A549 (cell line): Measurements from ENCODE around the gene CACNG6. TPM values are rescaled to one million over a fixed set of nuclear protein-coding genes. Genes with fewer than 3 reads are reported as not detected.

Experiments
- ATAC-seq, 2 experiments: fragments of 200-7000 bp in 1 of 2; fragments of >200 bp in 1 of 2; cut with Nextera tagmentation in 1 of 2; cut with Tn5 transposase in 1 of 2; 3 replicates each; pipeline versions ENCODE4 v1.8.0 to v1.9.1; 2018 to 2020; ENCODE audit warnings: mild to moderate bottlenecking in 1 of 2, moderate library complexity in 1 of 2
- CTCF ChIA-PET: fragments of 300-600 bp; sonication (Branson Sonifier 250); formaldehyde crosslinking; extraction: SDS; loops from one replicate; lab custom pipeline; 2021; ENCODE audit warnings: antibody characterized with exemption, inconsistent platforms; lab: Yijun Ruan, JAX
- POLR2A ChIA-PET: fragments of 350-600 bp; formaldehyde crosslinking; extraction: SDS; loops from one replicate; lab custom pipeline; 2021; ENCODE audit warnings: antibody characterized with exemption, inconsistent platforms; lab: Yijun Ruan, JAX
- DNase-seq, 2 experiments: peaks; one replicate each; pipeline versions ENCODE4 v3.0.0 to v3.0.0-alpha.2; 2011 to 2016; ENCODE audit warnings: low read depth in 1 of 2, low spot score in 1 of 2
- FAIRE-seq: peaks from 2 replicates; lab custom pipeline; 2011; peaks lifted over from hg19 to GRCh38; lab: Jason Lieb, UNC
- H3K27ac ChIP-seq, 2 experiments: fragments of >200 bp; sonication (Bioruptor Twin); formaldehyde crosslinking; 3 replicates each; pipeline ENCODE4 v1.5.1; 2016 to 2017
- H3K4me1 ChIP-seq: fragments of >200 bp; sonication (Bioruptor Twin); formaldehyde crosslinking; 3 replicates; pipeline ENCODE4 v1.6.1; 2016
- H3K4me2 ChIP-seq: fragments of >200 bp; sonication (Bioruptor Twin); formaldehyde crosslinking; 3 replicates; pipeline ENCODE4 v1.6.1; 2016
- H3K4me3 ChIP-seq: fragments of >200 bp; sonication (Bioruptor Twin); formaldehyde crosslinking; 3 replicates; pipeline ENCODE4 v1.5.1; 2016
- H3K9me3 ChIP-seq: fragments of >200 bp; sonication (Bioruptor Twin); formaldehyde crosslinking; 3 replicates; pipeline ENCODE4 v1.6.1; 2016
- CEBPB ChIP-seq, 2 experiments: fragments of >200 bp in 1 of 2; sonication (Bioruptor Twin) in 1 of 2; formaldehyde crosslinking in 1 of 2; IDR thresholded peaks; 2 replicates each; pipeline ENCODE4 v1.6.1; 2012 to 2016
- CHD2 ChIP-seq: fragments of 150-350 bp; IDR thresholded peaks from 2 replicates; pipeline ENCODE4 v1.6.1; 2014; ENCODE audit warnings: low read length; ENCODE audit not compliant: partially characterized antibody
- CHD4 ChIP-seq: fragments of 200-600 bp; sonication (generic); IDR thresholded peaks from 2 replicates; pipeline ENCODE4 v1.6.1; 2016; ENCODE audit warnings: antibody characterized with exemption, mild to moderate bottlenecking, borderline replicate concordance
- EP300 ChIP-seq, 2 experiments: fragments of >200 bp; sonication (Bioruptor Twin); formaldehyde crosslinking; IDR thresholded peaks; 2 replicates in 1 of 2; 3 replicates in 1 of 2; pipeline ENCODE4 v1.6.1; 2016 to 2017
- ESRRA ChIP-seq: fragments of 150-350 bp; IDR thresholded peaks from 2 replicates; pipeline ENCODE4 v1.6.1; 2014; ENCODE audit warnings: mild to moderate bottlenecking, low read length, borderline replicate concordance
- FOSL2 ChIP-seq, 2 experiments: fragments of 450-650 bp in 1 of 2; fragments of >200 bp in 1 of 2; sonication (Bioruptor Twin) in 1 of 2; formaldehyde crosslinking; IDR thresholded peaks; 2 replicates each; pipeline versions ENCODE4 v1.5.0 to v1.6.1; 2016 to 2020; ENCODE audit warnings: mild to moderate bottlenecking in 1 of 2, moderate library complexity in 1 of 2
- GATA3 ChIP-seq: IDR thresholded peaks from 2 replicates; pipeline ENCODE4 v1.6.1; 2012; ENCODE audit warnings: borderline replicate concordance
- JUN ChIP-seq, 2 experiments: fragments of >200 bp; sonication (Bioruptor Twin); formaldehyde crosslinking; IDR thresholded peaks; 2 replicates in 1 of 2; 3 replicates in 1 of 2; pipeline ENCODE4 v1.6.1; 2016 to 2017
- JUNB ChIP-seq: fragments of >200 bp; sonication (Bioruptor Twin); formaldehyde crosslinking; IDR thresholded peaks from 2 replicates; pipeline ENCODE4 v1.6.1; 2016
- MAZ ChIP-seq: fragments of 150-350 bp; IDR thresholded peaks from 2 replicates; pipeline ENCODE4 v1.6.1; 2014; ENCODE audit warnings: antibody characterized with exemption, low read depth, low read length, borderline replicate concordance
- MYC ChIP-seq: IDR thresholded peaks from 2 replicates; pipeline ENCODE4 v1.6.1; 2012; ENCODE audit warnings: mild to moderate bottlenecking, inconsistent platforms, low read length, improper control_type of control experiment, borderline replicate concordance
- NR3C1 ChIP-seq: fragments of >200 bp; sonication (Bioruptor Twin); formaldehyde crosslinking; IDR thresholded peaks from 3 replicates; pipeline ENCODE4 v1.6.1; 2017
- PHF8 ChIP-seq: fragments of 200-600 bp; sonication (generic); IDR thresholded peaks from 2 replicates; pipeline ENCODE4 v1.6.1; 2016; ENCODE audit warnings: low read depth, mild to moderate bottlenecking, antibody characterized with exemption, moderate library complexity, borderline replicate concordance
- POLR2A ChIP-seq: IDR thresholded peaks from 2 replicates; pipeline ENCODE4 v1.6.1; 2012; ENCODE audit warnings: mild to moderate bottlenecking, low read length
- POLR2AphosphoS2 ChIP-seq: conservative IDR thresholded peaks from 2 replicates; pipeline ENCODE4 v1.6.1; 2012; ENCODE audit warnings: low read length, improper control_type of control experiment, inconsistent platforms
- RCOR1 ChIP-seq: fragments of 150-350 bp; IDR thresholded peaks from 2 replicates; pipeline ENCODE4 v1.6.1; 2014; ENCODE audit warnings: antibody characterized with exemption, low read length, low read depth
- RFX5 ChIP-seq: fragments of 450-650 bp; IDR thresholded peaks from 2 replicates; pipeline ENCODE4 v1.7.1; 2014; ENCODE audit warnings: antibody characterized with exemption, mild to moderate bottlenecking, moderate library complexity
- RNF2 ChIP-seq: fragments of 200-600 bp; sonication (generic); IDR thresholded peaks from 2 replicates; pipeline ENCODE4 v1.6.1; 2016; ENCODE audit warnings: low read depth, mild to moderate bottlenecking, antibody characterized with exemption, moderate library complexity, borderline replicate concordance
- SREBF2 ChIP-seq: fragments of 450-650 bp; IDR thresholded peaks from 2 replicates; pipeline ENCODE4 v1.6.1; 2014; ENCODE audit warnings: mild to moderate bottlenecking, moderate library complexity
- TFCP2L1 ChIP-seq: fragments of 250-450 bp; sonication (Bioruptor Pico); IDR thresholded peaks from 2 replicates; pipeline ENCODE4 v1.5.0; 2021; ENCODE audit warnings: mild to moderate bottlenecking
- TP53 ChIP-seq: fragments of 250-450 bp; sonication (Bioruptor Pico); IDR thresholded peaks from 2 replicates; pipeline ENCODE4 v1.5.0; 2021; ENCODE audit warnings: mild to moderate bottlenecking, moderate library complexity
- ZSCAN20 ChIP-seq: fragments of 250-450 bp; sonication (Bioruptor Pico); IDR thresholded peaks from 2 replicates; pipeline ENCODE4 v1.8.0; 2022; ENCODE audit warnings: mild to moderate bottlenecking, moderate library complexity
- whole genome bisulfite sequencing: methylation state at CpG from one replicate; pipeline ENCODE4 v1.1.6; 2017; ENCODE audit errors: missing lambda C conversion rate; 5-methylcytosine and 5-hydroxymethylcytosine counted together
- polyA plus RNA-seq, 4 experiments: library from polyadenylated mRNA; depleted of rRNA in 3 of 4; stranded (reverse); fragments of >200 nt; fragmentation: RNase III in 1 of 4; extraction: RNeasy Plus Mini Kit Qiagen cat#74134 plus additional on column Dnase treatment in 1 of 4; gene quantifications; 2 replicates in 3 of 4; 3 replicates in 1 of 4; pipeline ENCODE4 v1.2.3, GENCODE V29; 2011 to 2017
- TF ChIP-seq, protein P1 (sequence below): fragments of 150-350 bp; IDR thresholded peaks from 2 replicates; pipeline ENCODE4 v1.6.1; 2014; ENCODE audit warnings: low read depth, mild to moderate bottlenecking, low read length
- TF ChIP-seq, protein P2 (sequence below): IDR thresholded peaks from 2 replicates; pipeline ENCODE4 v1.6.1; 2012
- TF ChIP-seq, protein P3 (sequence below): fragments of >200 bp; sonication (Bioruptor Twin); formaldehyde crosslinking; IDR thresholded peaks from 2 replicates; pipeline ENCODE4 v1.6.1; 2016
- TF ChIP-seq, protein P4 (sequence below): fragments of >200 bp; sonication (Bioruptor Twin); formaldehyde crosslinking; IDR thresholded peaks from 3 replicates; pipeline ENCODE4 v1.6.1; 2016
- TF ChIP-seq, protein P5 (sequence below): fragments of 250-450 bp; sonication (Bioruptor Pico); IDR thresholded peaks from 2 replicates; pipeline ENCODE4 v1.5.0; 2020; ENCODE audit warnings: low read depth, mild to moderate bottlenecking, moderate library complexity
- TF ChIP-seq, protein P6 (sequence below): IDR thresholded peaks from 2 replicates; pipeline ENCODE4 v1.6.1; 2012; ENCODE audit warnings: low read depth, borderline replicate concordance
- TF ChIP-seq, protein P7 (sequence below): IDR thresholded peaks from 2 replicates; pipeline ENCODE4 v1.6.1; 2012

Gene CACNG6
- polyA plus RNA-seq, 2 of the 4 experiments (the other 2 are of a cell fraction) = 7.3 to 16.2 TPM

DNA sequence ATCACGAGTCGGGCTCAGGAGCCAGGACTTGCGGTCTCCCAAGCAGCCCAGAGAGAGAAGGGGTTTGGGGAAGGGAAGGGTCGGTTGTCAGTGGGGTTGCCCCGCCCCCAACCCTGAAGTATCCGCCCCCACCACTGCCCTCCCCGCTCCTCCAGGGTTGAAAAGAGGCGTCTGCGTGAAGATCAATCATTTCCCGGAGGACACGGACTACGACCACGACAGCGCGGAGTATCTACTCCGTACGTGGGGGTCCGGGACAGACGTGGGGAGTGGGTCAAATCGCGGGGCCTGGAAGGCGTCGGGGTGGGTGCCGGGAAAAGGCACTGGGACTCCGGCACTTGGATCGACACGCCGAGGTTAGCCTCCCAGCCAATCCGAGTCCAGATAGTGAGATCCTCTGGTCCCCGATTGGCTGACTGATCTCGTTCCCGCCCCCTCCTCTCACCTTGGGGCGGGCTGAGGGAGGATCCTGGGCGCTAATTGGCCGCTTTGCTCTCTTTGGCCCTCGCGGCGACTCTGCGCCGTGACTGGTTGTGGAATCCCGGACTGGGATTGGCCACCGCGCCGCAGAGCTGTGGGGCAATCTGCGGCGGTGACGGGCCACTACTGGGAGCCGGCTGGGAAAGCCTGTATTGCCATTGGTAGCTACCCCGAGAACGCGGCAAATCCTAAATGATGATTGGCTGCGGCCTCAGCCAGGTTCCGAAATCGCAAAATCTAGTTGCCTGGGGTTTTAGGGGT lies 13.3 kb upstream of the CACNG6 start:
- DNase-seq (peak; percentile 99 to 100), FAIRE-seq (peak; percentile 99), ATAC-seq (peak; percentile 57 to 72)
- Histone ChIP-seq H3K4me3 (peak overlapping the region; percentile 69), H3K9me3 (no peaks in the 10 kb centered on the region), H3K4me1 (peaks cover 15% of the 10 kb centered on the region), H3K4me2 (peak overlapping the region; percentile 84), H3K27ac (peak overlapping the region; percentile 84 to 97)
- ChIA-PET POLR2A (interaction anchor here (0.5 to 1.1 kb wide), 12 partner anchors 11 to 159 kb away, joined by 3 to 14 read pairs (median 3); partner anchors contain the start of genes CNOT3, MYADM, PRPF31 and TFPT), CTCF (interaction anchor here (1.1 kb wide), 1 partner anchor 45 kb away, joined by 6 read pairs; no protein-coding TSS in a partner anchor)
- TF ChIP-seq JUN (IDR thresholded peaks at IDR 0.05) (0 out of 5 replicates have a peak, but pooled peaks of 1 of the 2 experiments have one; percentile 16), RFX5 (peak; percentile 92), FOSL2 (IDR thresholded peaks at IDR 0.05) (no peak), FOSL2 (CRISPR knock-in tag; IDR thresholded peaks at IDR 0.05) (no peak), POLR2A (peak; percentile 36), ZSCAN20 (CRISPR knock-in tag) (no peak), TP53 (0 out of 2 replicates have a peak, but pooled peaks have one; percentile 62), EP300 (IDR thresholded peaks at IDR 0.05) (no peak), ESRRA (no peak), PHF8 (peak; percentile 43; the same call in 1 of the 2 replicates), MAZ (no peak), SREBF2 (no peak), GATA3 (peak; percentile 55), CEBPB (IDR thresholded peaks at IDR 0.05) (peak; percentile 65 to 83), JUNB (no peak), MYC (no peak), CHD2 (peak; percentile 24), RCOR1 (no peak), POLR2AphosphoS2 (no peak), TFCP2L1 (CRISPR knock-in tag) (peak; percentile 62; the same call in 1 of the 2 replicates), CHD4 (no peak), NR3C1 (no peak), RNF2 (no peak)
- TF ChIP-seq, protein P1, sequence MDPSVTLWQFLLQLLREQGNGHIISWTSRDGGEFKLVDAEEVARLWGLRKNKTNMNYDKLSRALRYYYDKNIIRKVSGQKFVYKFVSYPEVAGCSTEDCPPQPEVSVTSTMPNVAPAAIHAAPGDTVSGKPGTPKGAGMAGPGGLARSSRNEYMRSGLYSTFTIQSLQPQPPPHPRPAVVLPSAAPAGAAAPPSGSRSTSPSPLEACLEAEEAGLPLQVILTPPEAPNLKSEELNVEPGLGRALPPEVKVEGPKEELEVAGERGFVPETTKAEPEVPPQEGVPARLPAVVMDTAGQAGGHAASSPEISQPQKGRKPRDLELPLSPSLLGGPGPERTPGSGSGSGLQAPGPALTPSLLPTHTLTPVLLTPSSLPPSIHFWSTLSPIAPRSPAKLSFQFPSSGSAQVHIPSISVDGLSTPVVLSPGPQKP = no peak
- TF ChIP-seq, protein P2, sequence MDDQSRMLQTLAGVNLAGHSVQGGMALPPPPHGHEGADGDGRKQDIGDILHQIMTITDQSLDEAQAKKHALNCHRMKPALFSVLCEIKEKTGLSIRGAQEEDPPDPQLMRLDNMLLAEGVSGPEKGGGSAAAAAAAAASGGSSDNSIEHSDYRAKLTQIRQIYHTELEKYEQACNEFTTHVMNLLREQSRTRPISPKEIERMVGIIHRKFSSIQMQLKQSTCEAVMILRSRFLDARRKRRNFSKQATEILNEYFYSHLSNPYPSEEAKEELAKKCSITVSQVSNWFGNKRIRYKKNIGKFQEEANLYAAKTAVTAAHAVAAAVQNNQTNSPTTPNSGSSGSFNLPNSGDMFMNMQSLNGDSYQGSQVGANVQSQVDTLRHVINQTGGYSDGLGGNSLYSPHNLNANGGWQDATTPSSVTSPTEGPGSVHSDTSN = peak; percentile 80
- TF ChIP-seq, protein P3, sequence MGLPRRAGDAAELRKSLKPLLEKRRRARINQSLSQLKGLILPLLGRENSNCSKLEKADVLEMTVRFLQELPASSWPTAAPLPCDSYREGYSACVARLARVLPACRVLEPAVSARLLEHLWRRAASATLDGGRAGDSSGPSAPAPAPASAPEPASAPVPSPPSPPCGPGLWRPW = no peak
- TF ChIP-seq, protein P4, sequence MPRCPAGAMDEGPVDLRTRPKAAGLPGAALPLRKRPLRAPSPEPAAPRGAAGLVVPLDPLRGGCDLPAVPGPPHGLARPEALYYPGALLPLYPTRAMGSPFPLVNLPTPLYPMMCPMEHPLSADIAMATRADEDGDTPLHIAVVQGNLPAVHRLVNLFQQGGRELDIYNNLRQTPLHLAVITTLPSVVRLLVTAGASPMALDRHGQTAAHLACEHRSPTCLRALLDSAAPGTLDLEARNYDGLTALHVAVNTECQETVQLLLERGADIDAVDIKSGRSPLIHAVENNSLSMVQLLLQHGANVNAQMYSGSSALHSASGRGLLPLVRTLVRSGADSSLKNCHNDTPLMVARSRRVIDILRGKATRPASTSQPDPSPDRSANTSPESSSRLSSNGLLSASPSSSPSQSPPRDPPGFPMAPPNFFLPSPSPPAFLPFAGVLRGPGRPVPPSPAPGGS = peak; percentile 30; the same call in 1 of the 3 replicates
- TF ChIP-seq, protein P5, sequence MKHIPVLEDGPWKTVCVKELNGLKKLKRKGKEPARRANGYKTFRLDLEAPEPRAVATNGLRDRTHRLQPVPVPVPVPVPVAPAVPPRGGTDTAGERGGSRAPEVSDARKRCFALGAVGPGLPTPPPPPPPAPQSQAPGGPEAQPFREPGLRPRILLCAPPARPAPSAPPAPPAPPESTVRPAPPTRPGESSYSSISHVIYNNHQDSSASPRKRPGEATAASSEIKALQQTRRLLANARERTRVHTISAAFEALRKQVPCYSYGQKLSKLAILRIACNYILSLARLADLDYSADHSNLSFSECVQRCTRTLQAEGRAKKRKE (CRISPR knock-in tag) = no peak
- TF ChIP-seq, protein P6, sequence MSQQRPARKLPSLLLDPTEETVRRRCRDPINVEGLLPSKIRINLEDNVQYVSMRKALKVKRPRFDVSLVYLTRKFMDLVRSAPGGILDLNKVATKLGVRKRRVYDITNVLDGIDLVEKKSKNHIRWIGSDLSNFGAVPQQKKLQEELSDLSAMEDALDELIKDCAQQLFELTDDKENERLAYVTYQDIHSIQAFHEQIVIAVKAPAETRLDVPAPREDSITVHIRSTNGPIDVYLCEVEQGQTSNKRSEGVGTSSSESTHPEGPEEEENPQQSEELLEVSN = peak; percentile 95
- TF ChIP-seq, protein P7, sequence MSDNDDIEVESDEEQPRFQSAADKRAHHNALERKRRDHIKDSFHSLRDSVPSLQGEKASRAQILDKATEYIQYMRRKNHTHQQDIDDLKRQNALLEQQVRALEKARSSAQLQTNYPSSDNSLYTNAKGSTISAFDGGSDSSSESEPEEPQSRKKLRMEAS = peak; percentile 92
- WGBS = 3% methylated on average over 28 of the region's 54 CpGs
